Spleen (tissue), 7 donors: Measurements from ENCODE around the gene CCDC3.

Source experiments
- POLR2A ChIP-seq, 3 donors: fragments of 450-650 bp; IDR thresholded peaks; one replicate each; pipeline ENCODE4 v1.5.1; 2017; ENCODE audit warnings: antibody characterized with exemption in 3 of 3, mild to moderate bottlenecking in 1 of 3
- TF ChIP-seq, protein P1 (sequence below), 11 experiments: fragments of 200-600 bp in 7 of 11; fragments of 450-650 bp in 4 of 11; sonication (generic) in 4 of 11; IDR thresholded peaks in 8 of 11; conservative IDR thresholded peaks in 3 of 11; 1 replicate in 7 of 11; 2 replicates in 4 of 11; pipeline versions ENCODE4 v1.4.0 to v1.8.0; 2016 to 2021; ENCODE audit warnings: antibody characterized with exemption in 11 of 11, inconsistent platforms in 4 of 11, mild to moderate bottlenecking in 1 of 11
- donor health status: DM: no; HTN: no; CAD: no; lungs with moderate emphysema.
- donor health status: DM: no; HTN: no; CAD: no.
- donor health status: DM: no; HTN: no; CAD: no.

- TF ChIP-seq, protein P1, sequence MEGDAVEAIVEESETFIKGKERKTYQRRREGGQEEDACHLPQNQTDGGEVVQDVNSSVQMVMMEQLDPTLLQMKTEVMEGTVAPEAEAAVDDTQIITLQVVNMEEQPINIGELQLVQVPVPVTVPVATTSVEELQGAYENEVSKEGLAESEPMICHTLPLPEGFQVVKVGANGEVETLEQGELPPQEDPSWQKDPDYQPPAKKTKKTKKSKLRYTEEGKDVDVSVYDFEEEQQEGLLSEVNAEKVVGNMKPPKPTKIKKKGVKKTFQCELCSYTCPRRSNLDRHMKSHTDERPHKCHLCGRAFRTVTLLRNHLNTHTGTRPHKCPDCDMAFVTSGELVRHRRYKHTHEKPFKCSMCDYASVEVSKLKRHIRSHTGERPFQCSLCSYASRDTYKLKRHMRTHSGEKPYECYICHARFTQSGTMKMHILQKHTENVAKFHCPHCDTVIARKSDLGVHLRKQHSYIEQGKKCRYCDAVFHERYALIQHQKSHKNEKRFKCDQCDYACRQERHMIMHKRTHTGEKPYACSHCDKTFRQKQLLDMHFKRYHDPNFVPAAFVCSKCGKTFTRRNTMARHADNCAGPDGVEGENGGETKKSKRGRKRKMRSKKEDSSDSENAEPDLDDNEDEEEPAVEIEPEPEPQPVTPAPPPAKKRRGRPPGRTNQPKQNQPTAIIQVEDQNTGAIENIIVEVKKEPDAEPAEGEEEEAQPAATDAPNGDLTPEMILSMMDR (IDR thresholded peaks at IDR 0.05 in 8 of 11, conservative IDR thresholded peaks at IDR 0.05 in 3 of 11), result no peak
- no peak for TF ChIP-seq POLR2A (IDR thresholded peaks at IDR 0.05)
Observed at GRCh38 chr10:12921163-12921562, 80.3 kb downstream of the CCDC3 start.
